IPS-20b (cell line): ENCODE measurements around the gene GBF1.

ENCODE experiments used
- H3K27ac ChIP-seq: one replicate; pipeline ENCODE4 v1.5.1; 2013; ENCODE audit warnings: low read length
- H3K27me3 ChIP-seq: 2 replicates; pipeline ENCODE4 v1.6.1; 2013; ENCODE audit warnings: mild to moderate bottlenecking, low read length, inconsistent platforms; ENCODE audit not compliant: insufficient read depth
- H3K36me3 ChIP-seq: 2 replicates; pipeline ENCODE4 v1.6.1; 2013; ENCODE audit warnings: low read depth, mild to moderate bottlenecking, inconsistent platforms, low read length, moderate library complexity; ENCODE audit not compliant: insufficient read depth
- H3K4me1 ChIP-seq: 2 replicates; pipeline ENCODE4 v1.6.1; 2013; ENCODE audit warnings: mild to moderate bottlenecking, control low read depth, inconsistent platforms, low read length, moderate library complexity; ENCODE audit not compliant: insufficient read depth
- H3K4me3 ChIP-seq: 2 replicates; pipeline ENCODE4 v1.5.1; 2013; ENCODE audit warnings: mild to moderate bottlenecking, low read length, inconsistent platforms
- H3K9ac ChIP-seq: 2 replicates; pipeline ENCODE4 v1.6.1; 2013; ENCODE audit warnings: low read depth, mild to moderate bottlenecking, inconsistent platforms, low read length, moderate library complexity
- H3K9me3 ChIP-seq: 2 replicates; pipeline ENCODE4 v1.6.1; 2013; ENCODE audit warnings: mild to moderate bottlenecking, low read depth, low read length, inconsistent platforms; ENCODE audit not compliant: insufficient read depth

GBF1 gene

DNA sequence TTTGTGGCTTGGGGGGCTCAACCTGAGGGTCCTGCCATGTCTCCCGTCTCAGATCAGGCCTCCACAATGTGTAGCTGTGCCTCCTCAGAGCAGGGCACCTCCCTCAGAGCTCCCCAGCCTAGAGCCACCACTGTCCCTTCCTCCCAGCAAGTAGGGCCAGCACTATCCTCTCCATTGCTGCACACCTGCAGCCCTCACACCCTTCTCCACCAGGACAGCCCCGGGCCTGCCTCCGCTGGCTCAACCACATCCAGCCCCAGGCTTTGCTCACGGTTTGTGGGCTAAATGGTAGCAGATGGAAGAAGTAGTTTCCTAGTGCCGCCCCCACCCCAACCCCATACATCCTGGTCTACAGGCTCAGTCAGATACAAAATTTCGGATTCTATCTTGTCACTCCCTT is 160.3 kb downstream of the GBF1 start:
- H3K36me3 ChIP-seq = peaks cover 11% of the 10 kb centered on the region
- H3K4me1 ChIP-seq = no peaks in the 10 kb centered on the region; the same call in 1 of the 2 replicates
- H3K27ac ChIP-seq = no peak overlapping the region
- H3K4me3 ChIP-seq = no peak overlapping the region
- H3K9me3 ChIP-seq = no peaks in the 10 kb centered on the region
- peaks cover 46% of the 10 kb centered on the region for H3K27me3 ChIP-seq
- H3K9ac ChIP-seq = no peak overlapping the region

DNA sequence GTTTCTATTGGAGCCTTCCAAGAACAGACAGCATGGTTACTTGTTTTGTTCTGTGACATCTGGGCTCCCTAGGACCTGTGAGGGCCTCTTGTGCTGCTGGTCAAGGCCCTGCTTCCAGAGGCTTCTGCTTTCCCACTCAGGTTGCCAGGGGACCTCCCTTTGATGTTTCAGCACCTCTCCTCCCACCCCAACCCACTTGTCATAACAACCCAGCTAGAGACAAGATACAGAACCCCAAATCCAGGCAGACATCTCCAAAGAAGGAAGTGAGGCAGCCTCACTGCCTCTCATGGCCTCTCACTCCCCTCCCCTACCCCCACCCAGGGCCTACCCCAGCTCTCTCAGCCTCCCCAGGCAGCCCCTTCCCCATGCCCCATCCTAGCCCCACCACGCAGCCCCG is 161.5 kb downstream of the GBF1 start:
- Histone ChIP-seq H3K36me3 (peaks cover under 1% of the 10 kb centered on the region; the same call in 1 of the 2 replicates), H3K4me3 (no peak overlapping the region), H3K9ac (no peak overlapping the region), H3K9me3 (no peaks in the 10 kb centered on the region), H3K27ac (no peak overlapping the region), H3K27me3 (peaks cover 58% of the 10 kb centered on the region), H3K4me1 (no peaks in the 10 kb centered on the region; the same call in 1 of the 2 replicates)

DNA sequence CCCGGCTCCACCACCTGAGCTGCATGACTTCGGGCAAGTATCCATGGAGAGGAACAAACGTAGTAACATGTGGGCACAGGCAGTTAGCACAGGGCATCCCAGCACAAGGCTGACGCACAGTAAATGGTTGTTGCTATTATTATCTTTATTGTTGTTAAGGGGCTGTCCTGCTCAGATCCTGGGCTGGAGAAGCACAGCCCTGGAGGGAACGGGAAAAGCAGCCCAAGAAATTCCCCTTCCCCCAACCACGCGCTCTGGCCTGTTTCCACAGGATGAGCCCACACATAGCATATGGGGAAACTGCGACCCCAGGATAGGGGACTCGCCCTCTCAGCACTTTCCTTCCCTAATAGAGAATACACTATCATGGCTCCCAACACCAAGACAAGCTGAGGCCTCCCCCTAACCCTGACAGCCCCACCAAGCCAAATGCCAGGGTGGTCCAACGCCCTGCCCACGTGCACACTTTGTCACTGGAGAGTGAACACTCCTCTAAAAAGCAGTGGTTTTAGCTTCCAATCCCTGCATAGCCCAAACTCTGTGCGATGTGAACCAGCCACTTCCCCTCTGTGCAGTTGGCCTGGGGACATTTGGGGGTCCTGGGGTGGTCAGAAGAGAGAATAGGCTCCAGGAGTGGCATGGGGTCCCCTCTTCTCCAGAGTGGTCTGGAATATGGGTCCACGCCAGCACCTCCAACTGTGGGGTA is 162.2 kb downstream of the GBF1 start:
- Histone ChIP-seq H3K4me3 (no peak overlapping the region), H3K27me3 (peaks cover 66% of the 10 kb centered on the region)

DNA sequence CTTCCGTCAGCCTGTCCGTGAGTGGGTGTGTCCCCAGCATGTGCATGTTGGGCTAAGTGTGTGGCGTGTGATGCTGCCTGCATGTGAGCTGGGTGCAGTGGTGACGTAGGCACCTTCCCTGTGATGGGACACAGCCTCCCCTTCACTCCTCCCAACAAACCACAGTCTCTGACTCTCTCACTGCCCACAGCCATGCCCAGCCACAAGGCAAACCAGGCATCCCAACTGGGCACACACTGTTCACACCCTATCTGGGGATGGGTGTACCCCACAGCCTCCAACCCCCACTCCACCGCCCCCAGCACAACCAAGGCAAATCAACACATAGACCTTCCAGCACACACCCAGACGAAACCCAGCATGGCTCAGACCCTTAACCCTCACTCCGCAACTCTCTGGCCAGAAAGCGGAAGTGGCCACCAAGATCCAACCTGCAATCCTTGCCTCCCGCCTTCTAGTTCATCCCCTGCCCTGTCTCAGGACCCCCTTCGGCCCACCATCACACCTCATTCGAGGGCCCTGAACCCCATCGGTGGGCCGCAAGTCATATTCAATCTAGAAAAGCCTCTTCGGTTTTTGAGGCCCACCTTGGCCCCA is 162.9 kb downstream of the GBF1 start:
- no peak overlapping the region for H3K27ac ChIP-seq
- peaks cover 1% of the 10 kb centered on the region for H3K4me1 ChIP-seq
- no peak overlapping the region for H3K9ac ChIP-seq
- no peaks in the 10 kb centered on the region for H3K36me3 ChIP-seq
- H3K27me3 ChIP-seq = peaks cover 72% of the 10 kb centered on the region
- no peaks in the 10 kb centered on the region for H3K9me3 ChIP-seq
- peak overlapping the region; percentile 66; the same call in 1 of the 2 replicates for H3K4me3 ChIP-seq

More for the DNA sequence above, 162.2 kb downstream of the GBF1 start:
- H3K4me1 ChIP-seq = no peaks in the 10 kb centered on the region; the same call in 1 of the 2 replicates
- H3K27ac ChIP-seq = no peak overlapping the region
- H3K36me3 ChIP-seq = no peaks in the 10 kb centered on the region
- no peaks in the 10 kb centered on the region for H3K9me3 ChIP-seq
- no peak overlapping the region for H3K9ac ChIP-seq

DNA sequence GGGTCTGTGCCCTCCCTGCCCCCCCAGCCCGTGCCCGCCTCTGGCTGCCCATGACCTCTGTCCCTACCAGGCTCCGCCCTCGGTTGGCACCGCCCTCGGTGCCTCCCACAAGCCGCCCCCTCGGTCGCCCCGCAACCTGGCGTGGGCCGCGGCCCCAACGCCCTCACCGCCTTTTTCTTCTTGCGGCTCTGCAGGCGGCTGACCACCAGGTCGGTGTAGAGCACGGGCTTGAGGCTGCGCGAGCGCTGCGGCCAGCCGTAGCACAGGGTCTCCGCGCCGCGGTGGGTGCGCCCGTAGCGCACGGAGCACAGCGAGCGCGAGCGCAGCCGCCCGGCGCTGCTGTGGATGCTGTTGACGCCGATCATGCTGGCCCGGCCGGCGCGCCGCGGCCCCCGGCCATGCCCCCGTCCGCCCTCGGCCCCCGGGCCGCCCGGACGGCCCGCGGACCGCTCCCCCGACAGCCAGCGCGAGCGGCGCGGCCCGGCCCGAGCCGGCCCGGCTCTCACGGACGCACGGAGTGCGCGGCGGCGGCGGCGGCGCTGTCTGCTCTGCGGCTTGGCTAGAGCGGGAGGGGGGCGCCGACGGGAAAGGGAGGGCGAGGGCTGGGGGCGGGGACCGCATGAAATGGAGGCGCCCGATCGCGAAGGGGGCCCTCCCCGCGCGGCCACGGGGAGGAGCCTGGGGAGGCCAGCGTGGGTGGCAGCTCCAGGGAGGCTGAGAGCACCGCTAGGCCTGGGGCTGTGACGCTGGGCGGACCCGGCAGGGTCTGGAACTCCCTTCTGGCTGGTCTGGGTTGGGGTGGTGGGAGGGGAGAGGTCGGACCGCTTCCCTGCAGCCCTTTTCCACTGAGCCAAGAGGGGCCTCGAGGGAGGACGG is 163.6 kb downstream of the GBF1 start:
- Histone ChIP-seq H3K9ac (no peak overlapping the region), H3K4me1 (peaks cover 6% of the 10 kb centered on the region), H3K27me3 (peaks cover 76% of the 10 kb centered on the region), H3K9me3 (no peaks in the 10 kb centered on the region), H3K4me3 (peak overlapping the region; percentile 66; the same call in 1 of the 2 replicates), H3K36me3 (no peaks in the 10 kb centered on the region), H3K27ac (no peak overlapping the region)

DNA sequence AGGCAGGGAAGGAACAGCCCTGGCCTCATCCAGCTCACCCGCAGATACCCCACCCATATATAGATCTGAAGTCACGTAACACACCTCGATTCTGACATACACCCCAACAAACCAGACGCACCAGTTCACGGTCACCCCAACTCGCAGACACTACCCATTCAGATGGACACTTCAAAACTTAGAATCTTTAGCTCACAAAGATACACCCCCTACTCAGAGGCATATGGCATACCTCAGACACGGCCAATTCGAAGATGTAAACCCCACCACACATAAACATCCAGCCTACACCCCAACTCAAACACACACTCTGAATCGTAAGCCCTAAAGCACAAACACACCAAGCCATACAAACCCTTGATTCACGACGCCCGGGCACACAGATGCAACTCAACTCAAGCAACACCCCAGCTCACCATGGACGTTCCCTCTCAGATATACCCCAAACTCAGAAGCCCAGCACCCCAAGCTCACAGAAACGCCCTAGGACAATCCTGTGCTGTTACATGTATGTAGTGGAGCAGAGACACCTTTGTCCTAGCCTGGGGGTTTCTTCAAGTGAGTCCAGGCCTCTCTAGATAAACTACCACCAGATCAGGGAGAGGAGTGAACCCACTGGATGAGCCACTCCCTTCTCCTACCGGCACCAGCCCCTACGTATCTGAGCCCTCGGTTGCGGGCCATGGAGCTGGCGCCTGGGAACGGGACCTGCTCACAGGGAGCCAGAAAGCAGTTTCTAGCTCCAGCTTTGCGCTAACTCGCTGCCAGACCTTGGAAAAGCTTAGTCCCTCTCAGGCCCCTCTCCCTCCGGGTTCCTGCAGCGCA is 164.5 kb downstream of the GBF1 start:
- no peaks in the 10 kb centered on the region for H3K9me3 ChIP-seq
- H3K27me3 ChIP-seq = peaks cover 76% of the 10 kb centered on the region
- H3K4me3 ChIP-seq = peak overlapping the region; percentile 63; the same call in 1 of the 2 replicates
- no peaks in the 10 kb centered on the region for H3K36me3 ChIP-seq
- no peak overlapping the region for H3K27ac ChIP-seq
- peaks cover 6% of the 10 kb centered on the region for H3K4me1 ChIP-seq
- H3K9ac ChIP-seq = peak overlapping the region; percentile 33; the same call in 1 of the 2 replicates

DNA sequence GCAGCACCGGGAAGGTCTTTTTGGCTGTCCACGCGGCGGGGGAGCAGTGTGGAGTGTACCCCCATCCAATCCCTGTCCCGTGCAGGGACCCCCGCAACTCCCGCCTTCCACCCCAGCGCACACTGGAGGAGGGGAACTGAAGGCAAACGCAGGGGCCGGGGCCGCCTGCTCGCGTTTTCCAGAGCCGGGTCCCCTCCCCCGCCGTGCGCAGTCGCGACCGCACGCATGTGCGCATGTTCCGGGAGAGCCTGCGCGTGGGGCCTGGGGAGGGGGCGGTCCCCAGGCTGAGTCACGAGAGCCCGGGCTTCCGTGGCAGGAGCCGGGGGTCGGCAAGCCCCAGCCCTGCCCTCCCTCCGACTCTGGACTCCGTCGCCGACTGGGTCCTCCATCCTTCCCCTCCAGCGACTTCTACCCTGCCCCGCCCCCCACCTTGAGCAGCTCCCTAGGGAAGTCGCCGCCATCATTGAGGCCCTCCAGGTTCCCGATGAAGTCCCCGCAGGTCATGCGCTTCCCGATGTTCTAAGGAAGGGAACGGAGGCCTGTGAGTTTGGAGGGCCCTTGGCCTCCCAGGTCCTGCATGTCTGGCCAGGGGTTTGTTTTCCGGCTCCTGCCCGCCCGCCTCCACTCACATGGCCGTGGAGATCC is 165.2 kb downstream of the GBF1 start:
- Histone ChIP-seq H3K9me3 (no peaks in the 10 kb centered on the region), H3K4me3 (peak overlapping the region; percentile 63), H3K4me1 (peaks cover 6% of the 10 kb centered on the region), H3K9ac (peak overlapping the region; percentile 35; the same call in 1 of the 2 replicates), H3K27ac (no peak overlapping the region), H3K27me3 (peaks cover 79% of the 10 kb centered on the region), H3K36me3 (no peaks in the 10 kb centered on the region)

DNA sequence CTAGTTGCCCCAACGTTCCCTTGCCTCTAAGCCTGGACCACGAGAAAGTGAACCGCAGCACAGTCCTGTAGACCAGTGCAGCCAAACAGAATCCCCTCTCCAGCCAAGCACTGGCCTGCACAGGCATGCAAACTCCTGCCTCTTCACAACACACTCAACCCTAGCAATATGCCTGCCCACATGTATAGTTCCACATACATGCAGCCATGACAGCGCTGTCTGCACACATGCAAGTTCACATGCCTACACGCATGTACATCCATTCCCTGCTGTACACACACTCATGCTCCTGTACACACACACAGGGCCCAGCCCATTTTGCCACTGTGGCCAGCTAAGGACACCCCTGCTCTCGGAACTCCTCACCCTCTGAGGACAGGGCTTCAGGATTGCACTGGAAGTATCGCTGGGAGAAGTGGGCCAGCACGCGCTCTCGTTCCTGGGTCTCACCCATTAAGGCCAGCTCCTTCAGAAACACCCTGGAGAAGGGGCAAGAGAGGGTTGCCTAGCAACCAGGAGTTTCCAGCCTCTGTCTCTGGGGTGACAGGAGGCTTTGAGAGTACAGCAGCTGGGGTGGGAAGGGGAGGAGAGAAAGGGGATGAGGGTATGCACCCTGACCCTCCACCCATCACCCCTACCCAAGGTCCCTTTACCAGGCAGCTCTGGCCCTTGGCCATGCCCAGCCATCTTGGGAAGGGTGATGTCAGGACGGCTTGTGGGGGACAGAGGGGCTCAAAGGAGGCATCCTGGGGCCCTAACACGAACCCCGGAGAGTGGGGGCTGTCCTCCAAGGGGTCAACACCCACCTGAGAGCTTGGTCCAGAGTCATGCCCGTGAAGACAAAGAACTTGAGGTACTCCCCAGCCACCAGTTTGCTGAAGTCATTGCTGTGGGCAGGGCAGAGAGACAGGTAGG is 166.3 kb downstream of the GBF1 start:
- peak overlapping the region; percentile 63; the same call in 1 of the 2 replicates for H3K4me3 ChIP-seq
- no peaks in the 10 kb centered on the region for H3K9me3 ChIP-seq
- H3K9ac ChIP-seq = no peak overlapping the region
- H3K4me1 ChIP-seq = peaks cover 6% of the 10 kb centered on the region
- H3K27me3 ChIP-seq = peaks cover 72% of the 10 kb centered on the region
- H3K27ac ChIP-seq = no peak overlapping the region
- no peaks in the 10 kb centered on the region for H3K36me3 ChIP-seq

DNA sequence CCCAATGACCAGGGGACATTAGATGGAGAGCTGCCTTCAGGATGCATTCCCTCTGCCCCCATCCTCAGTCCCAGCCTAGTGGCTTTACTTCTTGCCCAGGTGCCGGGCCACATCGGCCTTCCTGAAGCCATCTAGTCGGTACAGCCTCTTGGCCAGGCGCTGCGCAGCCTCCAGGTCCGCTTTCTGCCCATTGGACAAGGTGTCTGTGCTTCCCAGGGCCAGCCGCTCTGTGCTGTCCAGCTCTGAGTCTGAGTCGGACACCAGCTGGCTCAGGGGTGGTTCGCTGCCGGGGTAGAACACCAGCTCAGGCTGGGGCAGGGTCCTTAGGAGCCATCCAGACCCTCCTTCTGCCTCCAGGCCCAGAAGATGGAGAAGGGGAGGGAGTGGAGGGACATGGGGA is 167.0 kb downstream of the GBF1 start:
- H3K27ac ChIP-seq = no peak overlapping the region
- H3K36me3 ChIP-seq = no peaks in the 10 kb centered on the region
- H3K4me1 ChIP-seq = peaks cover 6% of the 10 kb centered on the region
- H3K27me3 ChIP-seq = peaks cover 65% of the 10 kb centered on the region
- H3K9me3 ChIP-seq = no peaks in the 10 kb centered on the region
- H3K9ac ChIP-seq = no peak overlapping the region
- H3K4me3 ChIP-seq = no peak overlapping the region

DNA sequence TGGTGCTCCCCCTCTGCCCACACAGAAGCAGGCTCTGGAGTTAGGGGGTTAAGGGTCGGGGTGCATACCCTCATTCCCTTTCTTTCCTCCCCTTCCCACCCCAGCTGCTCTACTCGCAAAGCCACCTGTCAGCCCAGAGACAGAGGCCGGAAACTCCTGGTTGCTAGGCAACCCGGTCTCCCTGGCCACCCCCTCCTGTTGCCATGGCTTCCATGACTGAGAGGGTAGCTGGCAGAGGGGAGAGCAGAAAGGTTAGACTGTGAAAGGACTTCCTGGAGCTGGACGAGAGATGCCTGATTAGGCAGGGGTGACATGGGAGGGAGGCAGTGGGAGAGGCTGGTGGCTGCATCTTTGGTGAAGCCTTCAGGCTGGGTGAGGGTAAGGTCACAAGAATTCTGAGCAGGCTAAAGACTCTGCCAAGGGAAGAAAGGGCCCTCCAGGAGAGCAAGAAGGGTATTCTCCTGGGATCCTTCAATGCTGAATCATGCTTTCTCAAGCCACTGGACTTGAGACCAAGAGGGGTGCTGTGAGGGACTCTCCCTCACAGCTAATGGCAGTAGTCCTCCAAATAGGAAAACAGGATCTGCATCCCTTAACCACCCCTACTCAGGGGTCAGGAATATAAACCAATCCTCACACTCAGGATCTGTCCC is 167.8 kb downstream of the GBF1 start:
- Histone ChIP-seq H3K4me3 (no peak overlapping the region), H3K36me3 (no peaks in the 10 kb centered on the region), H3K27ac (no peak overlapping the region), H3K4me1 (peaks cover 9% of the 10 kb centered on the region), H3K9me3 (no peaks in the 10 kb centered on the region), H3K9ac (no peak overlapping the region), H3K27me3 (peaks cover 63% of the 10 kb centered on the region)
